K562 (cell line): Measurements from ENCODE around the gene IL1RL2. TPM values are rescaled to one million over a fixed set of nuclear protein-coding genes. Genes with fewer than 3 reads are reported as not detected.

Experiments used
- CUX1 ChIP-seq: fragments of 200-800 bp; sonication (Bioruptor generic); IDR thresholded peaks from 2 replicates; pipeline ENCODE4 v1.6.1; 2016; ENCODE audit warnings: missing genetic modification characterization, missing compliant biosample characterization
- DPF2 ChIP-seq: fragments of 450-650 bp; IDR thresholded peaks from 2 replicates; pipeline ENCODE4 v1.6.1; 2016
- polyA plus RNA-seq, 8 experiments: library from polyadenylated mRNA; depleted of rRNA in 4 of 8; stranded (reverse) in 5 of 8; unstranded in 3 of 8; fragments of >200 nt; fragmentation: Nextera tagmentation in 2 of 8; fragmentation: Illumina TruSeq in 1 of 8; extraction: Ambion mirVana in 2 of 8; extraction: Trizol in 1 of 8; gene quantifications; 2 replicates each; pipeline versions ENCODE4 v1.2.1 to v1.2.3, GENCODE V29; 2011 to 2014; ENCODE audit warnings: inconsistent platforms in 1 of 8, missing spikeins in 1 of 8
- total RNA-seq, 7 experiments: library from RNA; depleted of rRNA in 6 of 7; stranded (reverse); fragments of >200 nt in 6 of 7; fragmentation: Illumina TruSeq in 2 of 7; extraction: Trizol in 2 of 7; gene quantifications; 2 replicates each; pipeline versions ENCODE4 v1.2.1 to v1.2.3, GENCODE V29; 2011 to 2021; ENCODE audit warnings: low replicate concordance in 1 of 7
- TF ChIP-seq, protein P1 (sequence below): fragments of 450-650 bp; IDR thresholded peaks from 2 replicates; pipeline ENCODE4 v1.6.1; 2016; ENCODE audit warnings: borderline replicate concordance

IL1RL2 gene
- total and polyA plus RNA-seq, 9 of the 15 experiments (the other 6 are each of a cell fraction or from before 2014, with no cell fraction given) = not detected

GRCh38 chr2:102240640-102241370, 54.0 kb downstream of the IL1RL2 start (continued):
- TF ChIP-seq CUX1 (no peak), DPF2 (peak; percentile 20; the same call in 1 of the 2 replicates)
- TF ChIP-seq, protein P1, sequence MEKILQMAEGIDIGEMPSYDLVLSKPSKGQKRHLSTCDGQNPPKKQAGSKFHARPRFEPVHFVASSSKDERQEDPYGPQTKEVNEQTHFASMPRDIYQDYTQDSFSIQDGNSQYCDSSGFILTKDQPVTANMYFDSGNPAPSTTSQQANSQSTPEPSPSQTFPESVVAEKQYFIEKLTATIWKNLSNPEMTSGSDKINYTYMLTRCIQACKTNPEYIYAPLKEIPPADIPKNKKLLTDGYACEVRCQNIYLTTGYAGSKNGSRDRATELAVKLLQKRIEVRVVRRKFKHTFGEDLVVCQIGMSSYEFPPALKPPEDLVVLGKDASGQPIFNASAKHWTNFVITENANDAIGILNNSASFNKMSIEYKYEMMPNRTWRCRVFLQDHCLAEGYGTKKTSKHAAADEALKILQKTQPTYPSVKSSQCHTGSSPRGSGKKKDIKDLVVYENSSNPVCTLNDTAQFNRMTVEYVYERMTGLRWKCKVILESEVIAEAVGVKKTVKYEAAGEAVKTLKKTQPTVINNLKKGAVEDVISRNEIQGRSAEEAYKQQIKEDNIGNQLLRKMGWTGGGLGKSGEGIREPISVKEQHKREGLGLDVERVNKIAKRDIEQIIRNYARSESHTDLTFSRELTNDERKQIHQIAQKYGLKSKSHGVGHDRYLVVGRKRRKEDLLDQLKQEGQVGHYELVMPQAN = no peak
